ENCODE results near the gene COMTD1.

GRCh38 chr10:75245354-75246250 lies 9.8 kb upstream of the COMTD1 start:
- TF ChIP-seq CTCF (IDR thresholded peaks at IDR 0.05; ENCODE audit: poor library complexity) = no peak
- TF ChIP-seq EZH2 (IDR thresholded peaks at IDR 0.05; ENCODE audit: borderline replicate concordance) = no peak
- TF ChIP-seq EZH2phosphoT487 (IDR thresholded peaks at IDR 0.05; ENCODE audit: low read depth, severe bottlenecking, unreplicated experiment) = no peak
